HFFc6 (cell line): ENCODE results near the gene CEP250. TPM values are rescaled to one million over a fixed set of nuclear protein-coding genes. Genes with fewer than 3 reads are reported as not detected.

Experiments used
- DNase-seq: peaks from one replicate; pipeline ENCODE4 v3.0.0-alpha.2; 2018
- H3K27ac Mint-ChIP-seq: 2 replicates; pipeline ENCODE4 v1.8.0; 2020; ENCODE audit warnings: mild to moderate bottlenecking, mixed read lengths
- H3K27me3 Mint-ChIP-seq: 2 replicates; pipeline ENCODE4 v1.8.0; 2021; ENCODE audit warnings: mild to moderate bottlenecking, moderate library complexity, mixed read lengths; ENCODE audit not compliant: insufficient read depth
- H3K36me3 Mint-ChIP-seq: 2 replicates; pipeline ENCODE4 v1.8.0; 2021; ENCODE audit warnings: low read depth, mixed read lengths
- H3K4me1 Mint-ChIP-seq: 2 replicates; pipeline ENCODE4 v1.8.0; 2020; ENCODE audit warnings: low read depth, mixed read lengths
- H3K4me3 Mint-ChIP-seq: 2 replicates; pipeline ENCODE4 v1.8.0; 2020; ENCODE audit warnings: mild to moderate bottlenecking, moderate library complexity, mixed read lengths
- H3K9me3 Mint-ChIP-seq: 2 replicates; pipeline ENCODE4 v1.8.0; 2020; ENCODE audit warnings: mild to moderate bottlenecking, mixed read lengths
- total RNA-seq, 6 experiments: library from RNA; stranded (reverse); fragmentation: NEBNext Ultra II Directional; extraction: Animal tissue kit (Norgen Biotek cat#: 25700); gene quantifications; 2 replicates in 1 of 6; 3 replicates in 5 of 6; pipeline ENCODE4 v1.2.3, GENCODE V29; 2021
- TF ChIP-seq, protein P1 (sequence below): fragments of 200-600 bp; sonication (generic); IDR thresholded peaks from 2 replicates; pipeline ENCODE4 v1.5.0; 2021; ENCODE audit warnings: antibody characterized with exemption, mild to moderate bottlenecking

CEP250 gene
- total RNA-seq, 6 experiments from 2014 or later: 18.3 to 26.3 (median 22.9) TPM

GRCh38 chr20:35489717-35490116 is 34.3 kb downstream of the CEP250 start:
- Mint-ChIP-seq H3K36me3 (peaks cover 33% of the 10 kb centered on the region), H3K9me3 (no peaks in the 10 kb centered on the region), H3K4me3 (no peak overlapping the region), H3K27me3 (no peaks in the 10 kb centered on the region), H3K4me1 (no peaks in the 10 kb centered on the region), H3K27ac (no peak overlapping the region)
- DNase-seq: no peak
- TF ChIP-seq, protein P1, sequence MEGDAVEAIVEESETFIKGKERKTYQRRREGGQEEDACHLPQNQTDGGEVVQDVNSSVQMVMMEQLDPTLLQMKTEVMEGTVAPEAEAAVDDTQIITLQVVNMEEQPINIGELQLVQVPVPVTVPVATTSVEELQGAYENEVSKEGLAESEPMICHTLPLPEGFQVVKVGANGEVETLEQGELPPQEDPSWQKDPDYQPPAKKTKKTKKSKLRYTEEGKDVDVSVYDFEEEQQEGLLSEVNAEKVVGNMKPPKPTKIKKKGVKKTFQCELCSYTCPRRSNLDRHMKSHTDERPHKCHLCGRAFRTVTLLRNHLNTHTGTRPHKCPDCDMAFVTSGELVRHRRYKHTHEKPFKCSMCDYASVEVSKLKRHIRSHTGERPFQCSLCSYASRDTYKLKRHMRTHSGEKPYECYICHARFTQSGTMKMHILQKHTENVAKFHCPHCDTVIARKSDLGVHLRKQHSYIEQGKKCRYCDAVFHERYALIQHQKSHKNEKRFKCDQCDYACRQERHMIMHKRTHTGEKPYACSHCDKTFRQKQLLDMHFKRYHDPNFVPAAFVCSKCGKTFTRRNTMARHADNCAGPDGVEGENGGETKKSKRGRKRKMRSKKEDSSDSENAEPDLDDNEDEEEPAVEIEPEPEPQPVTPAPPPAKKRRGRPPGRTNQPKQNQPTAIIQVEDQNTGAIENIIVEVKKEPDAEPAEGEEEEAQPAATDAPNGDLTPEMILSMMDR: no peak

- no peak overlapping the region for H3K4me3 Mint-ChIP-seq
- no peak for DNase-seq
- H3K4me1 Mint-ChIP-seq: no peaks in the 10 kb centered on the region
- TF ChIP-seq, protein P1: no peak
- no peak overlapping the region for H3K27ac Mint-ChIP-seq
- H3K9me3 Mint-ChIP-seq: no peaks in the 10 kb centered on the region
- H3K36me3 Mint-ChIP-seq: peaks cover 39% of the 10 kb centered on the region
- H3K27me3 Mint-ChIP-seq: no peaks in the 10 kb centered on the region; the same call in 1 of the 2 replicates
These were observed 35.4 kb downstream of the CEP250 start for GRCh38 chr20:35490736-35491181.

- H3K4me1 Mint-ChIP-seq: no peaks in the 10 kb centered on the region
- TF ChIP-seq, protein P1: no peak
- no peak overlapping the region for H3K4me3 Mint-ChIP-seq
- H3K36me3 Mint-ChIP-seq: peaks cover 39% of the 10 kb centered on the region
- DNase-seq: no peak
- no peaks in the 10 kb centered on the region; the same call in 1 of the 2 replicates for H3K27me3 Mint-ChIP-seq
- H3K9me3 Mint-ChIP-seq: no peaks in the 10 kb centered on the region
- H3K27ac Mint-ChIP-seq: no peak overlapping the region
These were observed 36.4 kb downstream of the CEP250 start for GRCh38 chr20:35491823-35492222.

DNA sequence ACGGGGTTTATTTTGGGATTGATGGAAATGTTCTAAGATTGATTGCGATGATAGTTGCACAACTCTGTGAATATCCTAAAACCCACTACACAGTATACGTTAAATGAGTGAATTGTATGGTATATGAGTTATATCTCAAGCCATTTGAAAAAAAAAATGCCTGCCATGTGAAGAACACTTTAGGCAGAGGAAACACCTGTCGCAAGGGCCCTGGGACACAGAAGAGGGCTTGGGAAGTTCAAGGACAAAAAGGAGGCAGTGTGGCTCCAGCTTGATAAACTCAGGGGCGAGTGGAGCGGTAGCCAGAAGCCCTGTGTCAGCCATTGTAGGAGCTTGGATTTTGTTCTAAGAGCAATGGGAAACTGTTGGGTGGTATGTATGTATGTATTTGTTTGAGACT is 37.0 kb downstream of the CEP250 start:
- TF ChIP-seq, protein P1: no peak
- no peaks in the 10 kb centered on the region for H3K9me3 Mint-ChIP-seq
- no peaks in the 10 kb centered on the region; the same call in 1 of the 2 replicates for H3K27me3 Mint-ChIP-seq
- no peak for DNase-seq
- H3K36me3 Mint-ChIP-seq: peaks cover 39% of the 10 kb centered on the region
- no peaks in the 10 kb centered on the region for H3K4me1 Mint-ChIP-seq
- no peak overlapping the region for H3K27ac Mint-ChIP-seq
- H3K4me3 Mint-ChIP-seq: no peak overlapping the region

- Mint-ChIP-seq H3K4me3 (no peak overlapping the region), H3K9me3 (no peaks in the 10 kb centered on the region), H3K4me1 (no peaks in the 10 kb centered on the region), H3K27me3 (no peaks in the 10 kb centered on the region; the same call in 1 of the 2 replicates), H3K36me3 (peaks cover 36% of the 10 kb centered on the region), H3K27ac (no peak overlapping the region)
- TF ChIP-seq, protein P1: no peak
- no peak for DNase-seq
These were observed 41.1 kb downstream of the CEP250 start for GRCh38 chr20:35496481-35496880.

DNA sequence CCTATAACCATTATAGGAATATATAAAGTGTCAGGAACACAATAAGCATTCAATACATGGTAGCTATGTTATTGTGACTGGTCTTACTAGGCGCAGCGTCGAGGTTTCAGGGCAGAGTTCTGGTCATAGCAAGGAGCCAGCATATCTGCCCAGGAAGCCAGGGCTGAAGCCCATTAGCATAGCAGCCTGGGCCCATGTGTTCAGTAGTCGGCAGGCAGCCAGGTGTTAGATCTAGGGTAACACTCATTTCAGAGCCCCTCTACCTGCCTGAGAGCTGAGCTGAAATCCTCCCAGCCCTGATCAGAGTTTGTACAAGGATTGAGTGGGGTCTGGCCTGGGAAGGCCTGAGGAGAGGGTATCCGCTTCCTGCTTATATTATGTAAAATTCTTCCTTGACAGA is 41.9 kb downstream of the CEP250 start:
- H3K4me3 Mint-ChIP-seq: no peak overlapping the region
- peaks cover 34% of the 10 kb centered on the region for H3K36me3 Mint-ChIP-seq
- no peak overlapping the region for H3K27ac Mint-ChIP-seq
- no peaks in the 10 kb centered on the region for H3K4me1 Mint-ChIP-seq
- H3K27me3 Mint-ChIP-seq: no peaks in the 10 kb centered on the region; the same call in 1 of the 2 replicates
- DNase-seq: no peak
- H3K9me3 Mint-ChIP-seq: no peaks in the 10 kb centered on the region
- TF ChIP-seq, protein P1: no peak
